Measurements from ENCODE around the gene KLRF1.
A peak's percentile ranks its signal among the peaks of the same experiment; 100 is the strongest.

The KLRF1 gene

DNA sequence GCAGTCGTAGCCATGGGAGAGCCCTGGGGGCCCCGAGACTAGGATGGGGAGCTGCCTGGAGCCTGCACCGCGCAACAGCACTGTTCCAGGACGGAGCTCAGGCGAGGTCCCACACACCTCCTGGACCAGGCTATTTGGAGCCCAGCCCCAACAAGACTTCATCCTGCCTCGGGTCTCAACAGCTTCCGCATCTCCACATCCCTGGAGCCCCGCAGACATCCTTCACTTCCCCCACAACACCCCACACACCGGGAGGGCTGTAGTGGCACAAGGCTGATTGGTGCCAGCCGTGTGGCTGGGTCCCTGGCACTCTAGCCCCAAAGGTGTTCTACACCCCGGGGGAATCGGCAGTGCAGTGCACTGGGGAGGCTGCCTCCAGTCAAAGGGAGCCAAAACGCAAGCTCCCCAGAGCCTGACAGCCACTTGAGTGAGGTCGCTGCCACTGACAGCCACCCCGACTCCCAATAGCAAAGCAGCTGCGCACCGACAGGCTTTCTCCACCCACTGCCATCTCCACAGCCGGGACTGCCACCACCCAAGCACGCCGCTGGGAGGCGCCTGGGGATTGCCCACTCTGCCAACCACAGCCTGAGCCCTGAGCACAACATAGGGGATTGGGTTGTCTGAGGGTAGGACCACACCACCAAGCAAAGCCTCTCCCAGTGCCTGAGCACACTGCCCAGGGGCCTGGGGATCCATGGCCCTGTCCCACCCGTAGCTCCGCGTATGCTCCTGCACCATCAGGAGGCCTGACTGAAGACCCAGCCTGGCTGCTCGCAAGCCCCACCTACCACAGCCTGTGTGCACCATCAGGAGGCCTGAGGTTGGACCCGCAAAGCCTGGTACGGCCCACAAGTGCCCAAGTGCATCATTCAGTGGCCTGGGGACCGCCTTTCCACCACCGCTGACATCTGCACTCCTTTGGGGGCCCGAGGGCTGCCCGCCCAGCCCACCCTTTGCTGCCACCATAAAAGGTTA is 13.2 kb upstream of the KLRF1 start:
- H3K4me3 ChIP-seq (ENCODE audit: severe bottlenecking), result peak overlapping the region; percentile 15

GRCh38 chr12:9820281-9820930 is 6.9 kb upstream of the KLRF1 start:
- H3K4me3 ChIP-seq (ENCODE audit: severe bottlenecking), result no peak overlapping the region
- no peak for ATAC-seq (ENCODE audit: low read depth)

More for the DNA sequence above, 13.2 kb upstream of the KLRF1 start:
- H3K27me3 ChIP-seq (ENCODE audit: insufficient read depth, poor library complexity, severe bottlenecking), result no peaks in the 10 kb centered on the region
- no peaks in the 10 kb centered on the region for H3K9me3 ChIP-seq (ENCODE audit: severe bottlenecking)
- TF ChIP-seq, protein P1, sequence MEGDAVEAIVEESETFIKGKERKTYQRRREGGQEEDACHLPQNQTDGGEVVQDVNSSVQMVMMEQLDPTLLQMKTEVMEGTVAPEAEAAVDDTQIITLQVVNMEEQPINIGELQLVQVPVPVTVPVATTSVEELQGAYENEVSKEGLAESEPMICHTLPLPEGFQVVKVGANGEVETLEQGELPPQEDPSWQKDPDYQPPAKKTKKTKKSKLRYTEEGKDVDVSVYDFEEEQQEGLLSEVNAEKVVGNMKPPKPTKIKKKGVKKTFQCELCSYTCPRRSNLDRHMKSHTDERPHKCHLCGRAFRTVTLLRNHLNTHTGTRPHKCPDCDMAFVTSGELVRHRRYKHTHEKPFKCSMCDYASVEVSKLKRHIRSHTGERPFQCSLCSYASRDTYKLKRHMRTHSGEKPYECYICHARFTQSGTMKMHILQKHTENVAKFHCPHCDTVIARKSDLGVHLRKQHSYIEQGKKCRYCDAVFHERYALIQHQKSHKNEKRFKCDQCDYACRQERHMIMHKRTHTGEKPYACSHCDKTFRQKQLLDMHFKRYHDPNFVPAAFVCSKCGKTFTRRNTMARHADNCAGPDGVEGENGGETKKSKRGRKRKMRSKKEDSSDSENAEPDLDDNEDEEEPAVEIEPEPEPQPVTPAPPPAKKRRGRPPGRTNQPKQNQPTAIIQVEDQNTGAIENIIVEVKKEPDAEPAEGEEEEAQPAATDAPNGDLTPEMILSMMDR (IDR thresholded peaks at IDR 0.05; ENCODE audit: poor library complexity, severe bottlenecking), result peak; percentile 54
- no peak overlapping the region for H3K27ac ChIP-seq (ENCODE audit: poor library complexity, severe bottlenecking)
- H3K36me3 ChIP-seq (ENCODE audit: low read depth), result no peaks in the 10 kb centered on the region
- H3K4me1 ChIP-seq (ENCODE audit: insufficient read depth, poor library complexity, severe bottlenecking), result no peaks in the 10 kb centered on the region
- ATAC-seq (ENCODE audit: low read depth), result peak; percentile 89
- DNase-seq (ENCODE audit: low spot score), result no peak

GRCh38 chr12:9829483-9829882 is 2.2 kb downstream of the KLRF1 start:
- Histone ChIP-seq H3K9me3 (ENCODE audit: severe bottlenecking) (no peaks in the 10 kb centered on the region), H3K27me3 (ENCODE audit: insufficient read depth, poor library complexity, severe bottlenecking) (no peaks in the 10 kb centered on the region), H3K4me1 (ENCODE audit: insufficient read depth, poor library complexity, severe bottlenecking) (no peaks in the 10 kb centered on the region), H3K4me3 (ENCODE audit: severe bottlenecking) (no peak overlapping the region), H3K27ac (ENCODE audit: poor library complexity, severe bottlenecking) (no peak overlapping the region), H3K36me3 (ENCODE audit: low read depth) (no peaks in the 10 kb centered on the region)
- no peak for ATAC-seq (ENCODE audit: low read depth)
- DNase-seq (ENCODE audit: low spot score), result no peak
- TF ChIP-seq, protein P1 (IDR thresholded peaks at IDR 0.05; ENCODE audit: poor library complexity, severe bottlenecking), result no peak

More at GRCh38 chr12:9820281-9820930, 6.9 kb upstream of the KLRF1 start:
- Histone ChIP-seq H3K27ac (ENCODE audit: poor library complexity, severe bottlenecking) (no peak overlapping the region), H3K27me3 (ENCODE audit: insufficient read depth, poor library complexity, severe bottlenecking) (no peaks in the 10 kb centered on the region), H3K9me3 (ENCODE audit: severe bottlenecking) (no peaks in the 10 kb centered on the region), H3K36me3 (ENCODE audit: low read depth) (no peaks in the 10 kb centered on the region), H3K4me1 (ENCODE audit: insufficient read depth, poor library complexity, severe bottlenecking) (no peaks in the 10 kb centered on the region)
- TF ChIP-seq, protein P1 (IDR thresholded peaks at IDR 0.05; ENCODE audit: poor library complexity, severe bottlenecking), result no peak
- DNase-seq (ENCODE audit: low spot score), result no peak

GRCh38 chr12:9829982-9830381 is 2.7 kb downstream of the KLRF1 start:
- TF ChIP-seq, protein P1 (IDR thresholded peaks at IDR 0.05; ENCODE audit: poor library complexity, severe bottlenecking), result no peak
- ATAC-seq (ENCODE audit: low read depth) (no peak), DNase-seq (ENCODE audit: low spot score) (no peak)
- H3K36me3 ChIP-seq (ENCODE audit: low read depth), result no peaks in the 10 kb centered on the region
- H3K9me3 ChIP-seq (ENCODE audit: severe bottlenecking), result no peaks in the 10 kb centered on the region
- H3K4me3 ChIP-seq (ENCODE audit: severe bottlenecking), result no peak overlapping the region
- no peaks in the 10 kb centered on the region for H3K4me1 ChIP-seq (ENCODE audit: insufficient read depth, poor library complexity, severe bottlenecking)
- H3K27ac ChIP-seq (ENCODE audit: poor library complexity, severe bottlenecking), result no peak overlapping the region
- no peaks in the 10 kb centered on the region for H3K27me3 ChIP-seq (ENCODE audit: insufficient read depth, poor library complexity, severe bottlenecking)

All from RWPE2 (cell line).